Prostate gland (tissue), 2 donors: ENCODE data around the gene ANXA2R. TPM values are rescaled to one million over a fixed set of nuclear protein-coding genes. Genes with fewer than 3 reads are reported as not detected.

ENCODE experiments used
- DNase-seq: peaks from one replicate; pipeline ENCODE4 v3.0.0-alpha.2; 2019; ENCODE audit warnings: low spot score
- H3K27ac ChIP-seq, 2 donors: fragments of 200-600 bp; sonication (generic); 2 replicates each; pipeline ENCODE4 v1.5.1; 2017 to 2019
- H3K27me3 ChIP-seq: fragments of 200-600 bp; sonication (generic); replicated peaks from 2 replicates; pipeline ENCODE4 v1.5.1; 2019; ENCODE audit not compliant: insufficient read depth
- H3K36me3 ChIP-seq, 2 donors: fragments of 200-600 bp; sonication (generic); 1 replicate in 1 of 2; 2 replicates in 1 of 2; pipeline versions ENCODE4 v1.5.1 to v1.8.1; 2017 to 2019
- H3K4me1 ChIP-seq: fragments of 200-600 bp; sonication (generic); replicated peaks from 2 replicates; pipeline ENCODE4 v1.5.1; 2019
- H3K4me3 ChIP-seq, 2 donors: fragments of 200-600 bp; sonication (generic); 2 replicates each; pipeline ENCODE4 v1.5.1; 2017 to 2019
- H3K9me3 ChIP-seq: fragments of 200-600 bp; sonication (generic); 2 replicates; pipeline ENCODE4 v1.5.1; 2017
- CTCF ChIP-seq, 4 experiments: fragments of 200-600 bp in 2 of 4; fragments of 450-650 bp in 2 of 4; sonication (generic) in 2 of 4; IDR thresholded peaks; 1 replicate in 3 of 4; 2 replicates in 1 of 4; pipeline ENCODE4 v1.5.1; 2016 to 2019; ENCODE audit warnings: antibody characterized with exemption in 4 of 4, mild to moderate bottlenecking in 2 of 4, moderate library complexity in 2 of 4
- POLR2A ChIP-seq: fragments of 450-650 bp; IDR thresholded peaks from one replicate; pipeline ENCODE4 v1.6.1; 2016; ENCODE audit warnings: antibody characterized with exemption, mild to moderate bottlenecking
- POLR2AphosphoS5 ChIP-seq: sonication (generic); formaldehyde crosslinking; IDR thresholded peaks from one replicate; pipeline ENCODE4 v1.6.1; 2017; ENCODE audit warnings: antibody characterized with exemption
- WGBS: methylation state at CpG from one replicate; pipeline ENCODE4 v1.1.5; 2018; 5-methylcytosine and 5-hydroxymethylcytosine counted together
- intact Hi-C: fragments of 100-400 bp; cut with DNase I; formaldehyde crosslinking; loops from one replicate; pipeline ENCODE4 v1.14.2; 2022
- total RNA-seq, 2 donors: library from RNA; depleted of rRNA; stranded (reverse); fragments of >200 nt; gene quantifications; one replicate each; pipeline ENCODE4 v1.1.0, GENCODE V29; 2016

The ANXA2R gene
- total RNA-seq, 2 donors from 2014 or later = 4.5 to 5.3 TPM

DNA sequence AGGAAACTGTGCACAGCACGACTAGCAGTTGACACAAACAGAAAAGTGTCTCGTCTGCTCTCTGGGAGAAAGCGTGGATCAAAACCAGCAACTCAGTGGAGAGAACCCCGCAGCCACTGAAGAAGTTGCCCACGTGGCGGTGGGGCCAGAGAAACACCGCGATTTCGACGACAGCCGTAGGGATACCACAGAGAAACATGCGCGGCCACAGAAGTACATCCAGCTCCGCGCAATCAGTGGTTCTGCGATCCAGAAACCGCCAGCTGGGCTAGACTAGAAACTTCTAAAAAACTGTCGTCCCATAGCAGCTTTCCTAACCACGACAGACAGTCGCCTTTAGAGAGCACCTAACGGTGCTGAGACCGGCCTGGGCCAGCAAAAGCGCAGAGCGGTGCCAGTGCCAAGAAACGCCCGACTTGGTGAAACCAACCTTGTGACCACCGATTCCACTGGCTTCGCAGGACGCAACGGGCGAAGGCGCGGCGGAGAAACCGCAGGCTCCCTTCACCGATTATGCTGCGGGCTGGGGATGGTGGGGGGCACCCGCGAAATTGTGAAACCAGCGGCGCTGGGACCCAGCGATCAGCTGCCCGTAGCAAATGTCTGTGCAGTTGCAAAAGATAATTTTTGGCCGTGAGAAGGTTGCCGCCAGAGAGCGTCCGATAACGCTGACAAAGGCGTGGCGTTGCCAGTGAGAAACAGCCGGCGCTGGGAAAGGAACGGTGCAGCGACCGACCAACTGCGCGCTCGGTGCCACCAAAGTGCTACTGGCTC lies 2.7 kb upstream of the ANXA2R start:
- 1% methylated on average over 58 of the region's 58 CpGs for WGBS
- peak overlapping the region; percentile 49 to 51 for H3K4me3 ChIP-seq
- intact Hi-C loops = loop anchor here (5.0 kb wide), 3 partner anchors 51 to 136 kb away; partner anchors contain the start of gene ZNF131
- H3K27me3 ChIP-seq = no peaks in the 10 kb centered on the region
- H3K9me3 ChIP-seq = no peaks in the 10 kb centered on the region
- no peaks in the 10 kb centered on the region for H3K36me3 ChIP-seq
- peak; percentile 77 for DNase-seq
- TF ChIP-seq CTCF (IDR thresholded peaks at IDR 0.05) (peak in 2 of 4 experiments; percentile 21 to 36), POLR2A (no peak), POLR2AphosphoS5 (peak; percentile 23)
- peak overlapping the region; percentile 94 to 98 for H3K27ac ChIP-seq
- H3K4me1 ChIP-seq = no peaks in the 10 kb centered on the region

- peak overlapping the region; percentile 49 to 51 for H3K4me3 ChIP-seq
- intact Hi-C loops = loop anchor here (5.0 kb wide), 3 partner anchors 50 to 135 kb away; partner anchors contain the start of gene ZNF131
- H3K9me3 ChIP-seq = no peaks in the 10 kb centered on the region
- DNase-seq = peak; percentile 54
- no peaks in the 10 kb centered on the region for H3K27me3 ChIP-seq
- H3K36me3 ChIP-seq = no peaks in the 10 kb centered on the region
- peak overlapping the region; percentile 94 to 98 for H3K27ac ChIP-seq
- 1% methylated on average over 44 of the region's 44 CpGs for WGBS
- H3K4me1 ChIP-seq = no peaks in the 10 kb centered on the region
- TF ChIP-seq POLR2AphosphoS5 (no peak), CTCF (IDR thresholded peaks at IDR 0.05) (peak in 1 of 4 experiments; percentile 6)
Observed at GRCh38 chr5:43042176-43042625, 2.1 kb upstream of the ANXA2R start.

- TF ChIP-seq POLR2A = no peak
- TF ChIP-seq CTCF (IDR thresholded peaks at IDR 0.05) = peak in 1 of 4 experiments; percentile 15
- Histone ChIP-seq H3K36me3 (no peaks in the 10 kb centered on the region), H3K4me3 (peak overlapping the region; percentile 49 to 51), H3K9me3 (no peaks in the 10 kb centered on the region), H3K27me3 (no peaks in the 10 kb centered on the region), H3K27ac (peak overlapping the region; percentile 94 to 98), H3K4me1 (no peaks in the 10 kb centered on the region)
- 1% methylated on average over 33 of the region's 33 CpGs for WGBS
- intact Hi-C loops = loop anchor here (5.0 kb wide), 3 partner anchors 49 to 134 kb away; partner anchors contain the start of gene ZNF131
- DNase-seq = peak; percentile 67
Observed at GRCh38 chr5:43041669-43042175, 1.6 kb upstream of the ANXA2R start.

- DNase-seq = no peak
- intact Hi-C loops = loop anchor here (5.0 kb wide), 3 partner anchors 49 to 134 kb away; partner anchors contain the start of gene ZNF131
- TF ChIP-seq POLR2A = no peak
- TF ChIP-seq POLR2AphosphoS5 = no peak
- H3K36me3 ChIP-seq = no peaks in the 10 kb centered on the region
- H3K4me1 ChIP-seq = no peaks in the 10 kb centered on the region
- WGBS = 13% methylated on average over 18 of the region's 18 CpGs
- no peaks in the 10 kb centered on the region for H3K27me3 ChIP-seq
- H3K27ac ChIP-seq = peak overlapping the region; percentile 94 to 98
- H3K9me3 ChIP-seq = no peaks in the 10 kb centered on the region
- H3K4me3 ChIP-seq = peak overlapping the region; percentile 49 to 51
Observed at GRCh38 chr5:43041110-43041668, 1.1 kb upstream of the ANXA2R start.
